ENCODE data around the gene ARPC2.

Gene ARPC2

GRCh38 chr2:218295029-218295428 lies 78.0 kb downstream of the ARPC2 start:
- no peak for DNase-seq
- in situ Hi-C loops (cut with HindIII; ENCODE audit: low pct_ligation_motif_present, low pct_unique_long_range_greater_than_20kb, low sequenced_read_pairs): no loop called here

- in situ Hi-C loops (cut with HindIII; ENCODE audit: low pct_ligation_motif_present, low pct_unique_long_range_greater_than_20kb, low sequenced_read_pairs): no loop called here
- DNase-seq: no peak
These were observed 79.2 kb downstream of the ARPC2 start for GRCh38 chr2:218296200-218296599.

DNA sequence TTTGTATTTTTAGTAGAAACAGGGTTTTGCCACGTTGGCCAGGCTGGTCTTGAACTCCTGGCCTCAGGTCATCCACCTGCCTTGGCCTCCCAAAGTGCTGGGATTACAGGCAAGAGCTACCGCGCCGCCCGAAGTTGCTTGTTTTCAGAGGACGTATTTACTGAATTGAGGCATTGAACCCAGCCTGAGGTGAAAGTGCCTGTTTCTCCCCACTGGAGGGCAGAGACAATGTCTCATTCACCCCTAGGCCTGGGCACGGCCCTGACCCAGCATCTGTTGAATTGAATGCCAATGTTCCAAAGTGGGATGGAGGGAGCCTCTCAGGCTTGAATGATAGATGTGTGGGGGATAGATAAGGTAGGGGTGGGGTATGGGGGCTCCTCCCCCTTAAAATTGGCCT lies 79.9 kb downstream of the ARPC2 start:
- in situ Hi-C loops (cut with HindIII; ENCODE audit: low pct_ligation_motif_present, low pct_unique_long_range_greater_than_20kb, low sequenced_read_pairs): no loop called here
- DNase-seq: no peak

- DNase-seq: no peak
- in situ Hi-C loops (cut with HindIII; ENCODE audit: low pct_ligation_motif_present, low pct_unique_long_range_greater_than_20kb, low sequenced_read_pairs): no loop called here
These were observed 81.4 kb downstream of the ARPC2 start for GRCh38 chr2:218298314-218298875.

DNA sequence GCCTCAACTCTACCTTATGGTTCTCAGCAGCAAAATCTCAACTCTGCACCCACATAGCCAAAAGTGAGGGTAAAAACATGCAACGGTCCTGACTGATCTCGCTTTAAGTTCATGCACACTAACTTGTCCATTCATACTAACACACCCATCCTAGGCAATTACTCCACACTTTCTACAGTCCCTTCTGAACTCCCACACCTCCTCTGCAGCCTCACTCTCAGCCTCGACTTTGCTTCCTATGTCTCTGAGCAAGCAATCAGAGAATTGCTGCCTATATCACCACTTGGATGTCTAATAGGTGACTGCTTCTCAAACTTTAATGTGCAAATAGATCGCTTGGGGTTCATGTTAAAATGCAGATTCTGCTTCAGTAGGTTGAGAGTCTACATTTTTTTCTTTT lies 83.2 kb downstream of the ARPC2 start:
- in situ Hi-C loops (cut with HindIII; ENCODE audit: low pct_ligation_motif_present, low pct_unique_long_range_greater_than_20kb, low sequenced_read_pairs): no loop called here
- DNase-seq: no peak

GRCh38 chr2:218301176-218301819 lies 84.3 kb downstream of the ARPC2 start:
- DNase-seq: peak; percentile 88
- in situ Hi-C loops (cut with HindIII; ENCODE audit: low pct_ligation_motif_present, low pct_unique_long_range_greater_than_20kb, low sequenced_read_pairs): no loop called here
